ENCODE results near the gene PAX2. TPM values are rescaled to one million over a fixed set of nuclear protein-coding genes. Genes with fewer than 3 reads are reported as not detected.

The PAX2 gene
- total RNA-seq, 1 experiment from 2014 or later = 0.09 TPM

DNA sequence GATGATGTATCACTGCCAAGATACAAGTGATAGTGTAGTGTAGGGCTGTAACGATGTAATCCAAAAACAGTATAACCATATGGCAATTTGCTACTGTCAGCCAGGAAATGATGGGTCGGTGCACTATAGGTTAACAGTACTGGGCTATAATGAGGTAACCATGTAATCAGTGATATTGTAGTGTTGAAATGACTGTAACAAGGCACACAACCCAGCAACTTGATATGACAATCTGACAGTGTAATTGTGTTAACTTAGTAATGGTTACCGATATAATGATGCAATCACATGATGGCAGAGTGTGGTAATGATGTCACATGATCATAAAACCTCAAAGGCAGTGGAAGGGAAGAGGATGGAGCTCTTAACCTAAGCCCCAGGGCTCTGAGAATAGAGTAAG lies 93.6 kb downstream of the PAX2 start:
- DNase-seq (ENCODE audit: low spot score) = no peak
- Mint-ChIP-seq H3K4me1 (no peaks in the 10 kb centered on the region), H3K27ac (no peak overlapping the region), H3K27me3 (ENCODE audit: low read depth) (peaks cover 15% of the 10 kb centered on the region), H3K9me3 (peaks cover 5% of the 10 kb centered on the region; the same call in 1 of the 2 replicates), H3K4me3 (no peak overlapping the region), H3K36me3 (no peaks in the 10 kb centered on the region)
- no peak for TF ChIP-seq SMAD3 (CRISPR knock-in tag; IDR thresholded peaks at IDR 0.05; ENCODE audit: borderline replicate concordance)
- TF ChIP-seq ESRRA (CRISPR knock-in tag; IDR thresholded peaks at IDR 0.05; ENCODE audit: borderline replicate concordance) = no peak
- TF ChIP-seq CBFB (CRISPR knock-in tag; IDR thresholded peaks at IDR 0.05; ENCODE audit: low read depth) = no peak
- TF ChIP-seq NFYB (CRISPR knock-in tag; conservative IDR thresholded peaks at IDR 0.05; ENCODE audit: low read depth) = no peak
- TF ChIP-seq, protein P1, sequence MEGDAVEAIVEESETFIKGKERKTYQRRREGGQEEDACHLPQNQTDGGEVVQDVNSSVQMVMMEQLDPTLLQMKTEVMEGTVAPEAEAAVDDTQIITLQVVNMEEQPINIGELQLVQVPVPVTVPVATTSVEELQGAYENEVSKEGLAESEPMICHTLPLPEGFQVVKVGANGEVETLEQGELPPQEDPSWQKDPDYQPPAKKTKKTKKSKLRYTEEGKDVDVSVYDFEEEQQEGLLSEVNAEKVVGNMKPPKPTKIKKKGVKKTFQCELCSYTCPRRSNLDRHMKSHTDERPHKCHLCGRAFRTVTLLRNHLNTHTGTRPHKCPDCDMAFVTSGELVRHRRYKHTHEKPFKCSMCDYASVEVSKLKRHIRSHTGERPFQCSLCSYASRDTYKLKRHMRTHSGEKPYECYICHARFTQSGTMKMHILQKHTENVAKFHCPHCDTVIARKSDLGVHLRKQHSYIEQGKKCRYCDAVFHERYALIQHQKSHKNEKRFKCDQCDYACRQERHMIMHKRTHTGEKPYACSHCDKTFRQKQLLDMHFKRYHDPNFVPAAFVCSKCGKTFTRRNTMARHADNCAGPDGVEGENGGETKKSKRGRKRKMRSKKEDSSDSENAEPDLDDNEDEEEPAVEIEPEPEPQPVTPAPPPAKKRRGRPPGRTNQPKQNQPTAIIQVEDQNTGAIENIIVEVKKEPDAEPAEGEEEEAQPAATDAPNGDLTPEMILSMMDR (IDR thresholded peaks at IDR 0.05) = no peak
- TF ChIP-seq, protein P2, sequence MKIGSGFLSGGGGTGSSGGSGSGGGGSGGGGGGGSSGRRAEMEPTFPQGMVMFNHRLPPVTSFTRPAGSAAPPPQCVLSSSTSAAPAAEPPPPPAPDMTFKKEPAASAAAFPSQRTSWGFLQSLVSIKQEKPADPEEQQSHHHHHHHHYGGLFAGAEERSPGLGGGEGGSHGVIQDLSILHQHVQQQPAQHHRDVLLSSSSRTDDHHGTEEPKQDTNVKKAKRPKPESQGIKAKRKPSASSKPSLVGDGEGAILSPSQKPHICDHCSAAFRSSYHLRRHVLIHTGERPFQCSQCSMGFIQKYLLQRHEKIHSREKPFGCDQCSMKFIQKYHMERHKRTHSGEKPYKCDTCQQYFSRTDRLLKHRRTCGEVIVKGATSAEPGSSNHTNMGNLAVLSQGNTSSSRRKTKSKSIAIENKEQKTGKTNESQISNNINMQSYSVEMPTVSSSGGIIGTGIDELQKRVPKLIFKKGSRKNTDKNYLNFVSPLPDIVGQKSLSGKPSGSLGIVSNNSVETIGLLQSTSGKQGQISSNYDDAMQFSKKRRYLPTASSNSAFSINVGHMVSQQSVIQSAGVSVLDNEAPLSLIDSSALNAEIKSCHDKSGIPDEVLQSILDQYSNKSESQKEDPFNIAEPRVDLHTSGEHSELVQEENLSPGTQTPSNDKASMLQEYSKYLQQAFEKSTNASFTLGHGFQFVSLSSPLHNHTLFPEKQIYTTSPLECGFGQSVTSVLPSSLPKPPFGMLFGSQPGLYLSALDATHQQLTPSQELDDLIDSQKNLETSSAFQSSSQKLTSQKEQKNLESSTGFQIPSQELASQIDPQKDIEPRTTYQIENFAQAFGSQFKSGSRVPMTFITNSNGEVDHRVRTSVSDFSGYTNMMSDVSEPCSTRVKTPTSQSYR (CRISPR knock-in tag; IDR thresholded peaks at IDR 0.05) = no peak
- no peak for TF ChIP-seq ATF1 (CRISPR knock-in tag; IDR thresholded peaks at IDR 0.05)
- TF ChIP-seq EMX1 (CRISPR knock-in tag; IDR thresholded peaks at IDR 0.05) = no peak
- TF ChIP-seq, protein P3, sequence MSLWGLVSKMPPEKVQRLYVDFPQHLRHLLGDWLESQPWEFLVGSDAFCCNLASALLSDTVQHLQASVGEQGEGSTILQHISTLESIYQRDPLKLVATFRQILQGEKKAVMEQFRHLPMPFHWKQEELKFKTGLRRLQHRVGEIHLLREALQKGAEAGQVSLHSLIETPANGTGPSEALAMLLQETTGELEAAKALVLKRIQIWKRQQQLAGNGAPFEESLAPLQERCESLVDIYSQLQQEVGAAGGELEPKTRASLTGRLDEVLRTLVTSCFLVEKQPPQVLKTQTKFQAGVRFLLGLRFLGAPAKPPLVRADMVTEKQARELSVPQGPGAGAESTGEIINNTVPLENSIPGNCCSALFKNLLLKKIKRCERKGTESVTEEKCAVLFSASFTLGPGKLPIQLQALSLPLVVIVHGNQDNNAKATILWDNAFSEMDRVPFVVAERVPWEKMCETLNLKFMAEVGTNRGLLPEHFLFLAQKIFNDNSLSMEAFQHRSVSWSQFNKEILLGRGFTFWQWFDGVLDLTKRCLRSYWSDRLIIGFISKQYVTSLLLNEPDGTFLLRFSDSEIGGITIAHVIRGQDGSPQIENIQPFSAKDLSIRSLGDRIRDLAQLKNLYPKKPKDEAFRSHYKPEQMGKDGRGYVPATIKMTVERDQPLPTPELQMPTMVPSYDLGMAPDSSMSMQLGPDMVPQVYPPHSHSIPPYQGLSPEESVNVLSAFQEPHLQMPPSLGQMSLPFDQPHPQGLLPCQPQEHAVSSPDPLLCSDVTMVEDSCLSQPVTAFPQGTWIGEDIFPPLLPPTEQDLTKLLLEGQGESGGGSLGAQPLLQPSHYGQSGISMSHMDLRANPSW (CRISPR knock-in tag; conservative IDR thresholded peaks at IDR 0.05; ENCODE audit: low read depth) = no peak
- TF ChIP-seq FOXJ3 (CRISPR knock-in tag; IDR thresholded peaks at IDR 0.05; ENCODE audit: borderline replicate concordance) = no peak
- TF ChIP-seq ZNF423 (CRISPR knock-in tag; IDR thresholded peaks at IDR 0.05) = no peak
- TF ChIP-seq, protein P4, sequence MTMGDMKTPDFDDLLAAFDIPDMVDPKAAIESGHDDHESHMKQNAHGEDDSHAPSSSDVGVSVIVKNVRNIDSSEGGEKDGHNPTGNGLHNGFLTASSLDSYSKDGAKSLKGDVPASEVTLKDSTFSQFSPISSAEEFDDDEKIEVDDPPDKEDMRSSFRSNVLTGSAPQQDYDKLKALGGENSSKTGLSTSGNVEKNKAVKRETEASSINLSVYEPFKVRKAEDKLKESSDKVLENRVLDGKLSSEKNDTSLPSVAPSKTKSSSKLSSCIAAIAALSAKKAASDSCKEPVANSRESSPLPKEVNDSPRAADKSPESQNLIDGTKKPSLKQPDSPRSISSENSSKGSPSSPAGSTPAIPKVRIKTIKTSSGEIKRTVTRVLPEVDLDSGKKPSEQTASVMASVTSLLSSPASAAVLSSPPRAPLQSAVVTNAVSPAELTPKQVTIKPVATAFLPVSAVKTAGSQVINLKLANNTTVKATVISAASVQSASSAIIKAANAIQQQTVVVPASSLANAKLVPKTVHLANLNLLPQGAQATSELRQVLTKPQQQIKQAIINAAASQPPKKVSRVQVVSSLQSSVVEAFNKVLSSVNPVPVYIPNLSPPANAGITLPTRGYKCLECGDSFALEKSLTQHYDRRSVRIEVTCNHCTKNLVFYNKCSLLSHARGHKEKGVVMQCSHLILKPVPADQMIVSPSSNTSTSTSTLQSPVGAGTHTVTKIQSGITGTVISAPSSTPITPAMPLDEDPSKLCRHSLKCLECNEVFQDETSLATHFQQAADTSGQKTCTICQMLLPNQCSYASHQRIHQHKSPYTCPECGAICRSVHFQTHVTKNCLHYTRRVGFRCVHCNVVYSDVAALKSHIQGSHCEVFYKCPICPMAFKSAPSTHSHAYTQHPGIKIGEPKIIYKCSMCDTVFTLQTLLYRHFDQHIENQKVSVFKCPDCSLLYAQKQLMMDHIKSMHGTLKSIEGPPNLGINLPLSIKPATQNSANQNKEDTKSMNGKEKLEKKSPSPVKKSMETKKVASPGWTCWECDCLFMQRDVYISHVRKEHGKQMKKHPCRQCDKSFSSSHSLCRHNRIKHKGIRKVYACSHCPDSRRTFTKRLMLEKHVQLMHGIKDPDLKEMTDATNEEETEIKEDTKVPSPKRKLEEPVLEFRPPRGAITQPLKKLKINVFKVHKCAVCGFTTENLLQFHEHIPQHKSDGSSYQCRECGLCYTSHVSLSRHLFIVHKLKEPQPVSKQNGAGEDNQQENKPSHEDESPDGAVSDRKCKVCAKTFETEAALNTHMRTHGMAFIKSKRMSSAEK (CRISPR knock-in tag; IDR thresholded peaks at IDR 0.05; ENCODE audit: borderline replicate concordance) = no peak
- TF ChIP-seq PRRX2 (CRISPR knock-in tag; IDR thresholded peaks at IDR 0.05) = no peak
- POLR2A ChIA-PET = no interaction called here
- CTCF ChIA-PET = no interaction called here
- ATAC-seq = no peak

DNA sequence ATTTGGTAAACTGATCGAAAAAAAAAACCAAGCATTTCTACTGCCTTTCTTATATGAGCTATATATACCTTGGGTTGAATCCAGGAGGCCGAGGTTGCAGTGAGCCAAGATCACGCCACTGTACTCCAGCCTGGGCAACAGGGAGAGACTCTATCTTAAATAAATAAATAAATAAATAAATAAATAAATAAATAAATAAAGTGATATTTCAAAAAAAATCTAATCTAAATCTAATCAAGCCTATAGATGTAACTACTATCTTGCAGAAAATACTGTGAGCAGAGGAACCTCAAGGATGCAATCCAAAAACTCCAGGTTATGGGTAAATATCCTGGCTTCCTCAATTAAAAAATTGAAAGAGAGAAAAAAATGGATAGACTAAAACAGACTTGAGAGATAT lies 96.1 kb downstream of the PAX2 start:
- Mint-ChIP-seq H3K9me3 (peaks cover 5% of the 10 kb centered on the region; the same call in 1 of the 2 replicates), H3K27me3 (ENCODE audit: low read depth) (peaks cover 25% of the 10 kb centered on the region), H3K4me1 (no peaks in the 10 kb centered on the region), H3K27ac (no peak overlapping the region), H3K4me3 (no peak overlapping the region), H3K36me3 (no peaks in the 10 kb centered on the region)
- CTCF ChIA-PET = interaction anchor here (1.2 kb wide), 1 partner anchor 31 kb away, joined by 4 read pairs; no protein-coding TSS in a partner anchor
- POLR2A ChIA-PET = no interaction called here
- no peak for DNase-seq (ENCODE audit: low spot score)
- no peak for ATAC-seq
- TF ChIP-seq MXD4 (CRISPR knock-in tag; IDR thresholded peaks at IDR 0.05; ENCODE audit: borderline replicate concordance) = no peak
- no peak for TF ChIP-seq TCF7 (CRISPR knock-in tag; IDR thresholded peaks at IDR 0.05; ENCODE audit: low read depth)
- TF ChIP-seq, protein P5, sequence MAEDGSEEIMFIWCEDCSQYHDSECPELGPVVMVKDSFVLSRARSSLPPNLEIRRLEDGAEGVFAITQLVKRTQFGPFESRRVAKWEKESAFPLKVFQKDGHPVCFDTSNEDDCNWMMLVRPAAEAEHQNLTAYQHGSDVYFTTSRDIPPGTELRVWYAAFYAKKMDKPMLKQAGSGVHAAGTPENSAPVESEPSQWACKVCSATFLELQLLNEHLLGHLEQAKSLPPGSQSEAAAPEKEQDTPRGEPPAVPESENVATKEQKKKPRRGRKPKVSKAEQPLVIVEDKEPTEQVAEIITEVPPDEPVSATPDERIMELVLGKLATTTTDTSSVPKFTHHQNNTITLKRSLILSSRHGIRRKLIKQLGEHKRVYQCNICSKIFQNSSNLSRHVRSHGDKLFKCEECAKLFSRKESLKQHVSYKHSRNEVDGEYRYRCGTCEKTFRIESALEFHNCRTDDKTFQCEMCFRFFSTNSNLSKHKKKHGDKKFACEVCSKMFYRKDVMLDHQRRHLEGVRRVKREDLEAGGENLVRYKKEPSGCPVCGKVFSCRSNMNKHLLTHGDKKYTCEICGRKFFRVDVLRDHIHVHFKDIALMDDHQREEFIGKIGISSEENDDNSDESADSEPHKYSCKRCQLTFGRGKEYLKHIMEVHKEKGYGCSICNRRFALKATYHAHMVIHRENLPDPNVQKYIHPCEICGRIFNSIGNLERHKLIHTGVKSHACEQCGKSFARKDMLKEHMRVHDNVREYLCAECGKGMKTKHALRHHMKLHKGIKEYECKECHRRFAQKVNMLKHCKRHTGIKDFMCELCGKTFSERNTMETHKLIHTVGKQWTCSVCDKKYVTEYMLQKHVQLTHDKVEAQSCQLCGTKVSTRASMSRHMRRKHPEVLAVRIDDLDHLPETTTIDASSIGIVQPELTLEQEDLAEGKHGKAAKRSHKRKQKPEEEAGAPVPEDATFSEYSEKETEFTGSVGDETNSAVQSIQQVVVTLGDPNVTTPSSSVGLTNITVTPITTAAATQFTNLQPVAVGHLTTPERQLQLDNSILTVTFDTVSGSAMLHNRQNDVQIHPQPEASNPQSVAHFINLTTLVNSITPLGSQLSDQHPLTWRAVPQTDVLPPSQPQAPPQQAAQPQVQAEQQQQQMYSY (CRISPR knock-in tag; IDR thresholded peaks at IDR 0.05) = no peak
- TF ChIP-seq, protein P6, sequence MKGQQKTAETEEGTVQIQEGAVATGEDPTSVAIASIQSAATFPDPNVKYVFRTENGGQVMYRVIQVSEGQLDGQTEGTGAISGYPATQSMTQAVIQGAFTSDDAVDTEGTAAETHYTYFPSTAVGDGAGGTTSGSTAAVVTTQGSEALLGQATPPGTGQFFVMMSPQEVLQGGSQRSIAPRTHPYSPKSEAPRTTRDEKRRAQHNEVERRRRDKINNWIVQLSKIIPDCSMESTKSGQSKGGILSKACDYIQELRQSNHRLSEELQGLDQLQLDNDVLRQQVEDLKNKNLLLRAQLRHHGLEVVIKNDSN (CRISPR knock-in tag; IDR thresholded peaks at IDR 0.05) = no peak
- no peak for TF ChIP-seq NR1H2 (CRISPR knock-in tag; IDR thresholded peaks at IDR 0.05)
- no peak for TF ChIP-seq GTF2I (CRISPR knock-in tag; conservative IDR thresholded peaks at IDR 0.05)

Data from WTC11 (cell line).